PC-9 (cell line): ENCODE results near the gene IRF2BPL. TPM values are rescaled to one million over a fixed set of nuclear protein-coding genes. Genes with fewer than 3 reads are reported as not detected.
A peak's percentile ranks its signal among the peaks of the same experiment; 100 is the strongest.

Experiments used
- BruUV-seq: library from RNA; stranded (reverse); fragments of 400-500 nt; replicated peaks from 2 replicates; lab custom pipeline; 2021; lab: Mats Ljungman, UMichigan
- CTCF ChIA-PET: fragments of 300-600 bp; sonication (Branson Sonifier 250); formaldehyde crosslinking; loops from one replicate; lab custom pipeline; 2022; ENCODE audit warnings: antibody characterized with exemption; lab: Charles Lee
- POLR2A ChIA-PET: fragments of 300-600 bp; sonication (Branson Sonifier 250); formaldehyde crosslinking; loops from one replicate; lab custom pipeline; 2022; ENCODE audit warnings: antibody characterized with exemption; ENCODE audit not compliant: unreplicated experiment; lab: Charles Lee
- DNase-seq, 2 experiments: peaks; one replicate each; pipeline versions ENCODE4 v3.0.0 to v3.0.0-alpha.2; 2015 to 2022; ENCODE audit warnings: mixed read lengths in 1 of 2
- H2AFZ ChIP-seq: fragments of 200-600 bp; sonication (generic); 2 replicates; pipeline ENCODE4 v1.8.1; 2017; ENCODE audit warnings: antibody characterized with exemption
- H3F3A ChIP-seq: fragments of 200-600 bp; sonication (generic); 2 replicates; pipeline ENCODE4 v1.8.1; 2017; ENCODE audit warnings: antibody characterized with exemption, mild to moderate bottlenecking, low read depth; ENCODE audit not compliant: insufficient read depth
- H3K27ac ChIP-seq: fragments of 200-600 bp; sonication (generic); 2 replicates; pipeline ENCODE4 v1.6.1; 2016; ENCODE audit warnings: mixed run types
- H3K27me3 ChIP-seq: fragments of 200-600 bp; sonication (generic); 2 replicates; pipeline ENCODE4 v1.6.1; 2016; ENCODE audit warnings: low read depth, mixed run types; ENCODE audit not compliant: insufficient read depth
- H3K36me3 ChIP-seq: fragments of 200-600 bp; sonication (generic); 2 replicates; pipeline ENCODE4 v1.6.1; 2016; ENCODE audit warnings: low read depth, mixed run types
- H3K4me1 ChIP-seq: fragments of 200-600 bp; sonication (generic); replicated peaks from 2 replicates; pipeline ENCODE4 v1.6.1; 2016; ENCODE audit warnings: mixed run types; ENCODE audit not compliant: insufficient read depth
- H3K4me2 ChIP-seq: fragments of 200-600 bp; sonication (generic); 2 replicates; pipeline ENCODE4 v1.6.1; 2017; ENCODE audit warnings: mixed run types
- H3K4me3 ChIP-seq: fragments of 200-600 bp; sonication (generic); 2 replicates; pipeline ENCODE4 v1.6.1; 2016; ENCODE audit warnings: mixed run types
- H3K79me2 ChIP-seq: fragments of 200-600 bp; sonication (generic); 2 replicates; pipeline ENCODE4 v1.6.1; 2017; ENCODE audit warnings: low read depth, mixed run types
- H3K9me2 ChIP-seq: fragments of 200-600 bp; sonication (generic); 2 replicates; pipeline ENCODE4 v1.8.1; 2017; ENCODE audit warnings: mild to moderate bottlenecking; ENCODE audit not compliant: insufficient read depth
- H3K9me3 ChIP-seq: fragments of 200-600 bp; sonication (generic); 2 replicates; pipeline ENCODE4 v1.8.1; 2016; ENCODE audit warnings: low read depth; ENCODE audit not compliant: insufficient read depth
- H4K20me1 ChIP-seq: fragments of 200-600 bp; sonication (generic); 2 replicates; pipeline ENCODE4 v1.8.1; 2017; ENCODE audit not compliant: insufficient read depth
- EZH2 ChIP-seq: fragments of 200-600 bp; sonication (generic); IDR thresholded peaks from 2 replicates; pipeline ENCODE4 v1.8.0; 2017; ENCODE audit warnings: antibody characterized with exemption, low read depth
- intact Hi-C: fragments of 100-400 bp; cut with micrococcal nuclease; formaldehyde crosslinking; loops from one replicate; pipeline ENCODE4 v1.10.0; 2022; ENCODE audit not compliant: unreplicated experiment
- total RNA-seq: library from RNA; stranded (reverse); gene quantifications from 2 replicates; pipeline ENCODE4 v1.2.3, GENCODE V29; 2021
- TF ChIP-seq, protein P1 (sequence below): fragments of 200-600 bp; sonication (generic); conservative IDR thresholded peaks from 2 replicates; pipeline ENCODE4 v1.6.1; 2017; ENCODE audit warnings: mixed run types, antibody characterized with exemption, mild to moderate bottlenecking, moderate library complexity

Gene IRF2BPL
- total RNA-seq, 1 experiment from 2014 or later = 74.6 TPM

DNA sequence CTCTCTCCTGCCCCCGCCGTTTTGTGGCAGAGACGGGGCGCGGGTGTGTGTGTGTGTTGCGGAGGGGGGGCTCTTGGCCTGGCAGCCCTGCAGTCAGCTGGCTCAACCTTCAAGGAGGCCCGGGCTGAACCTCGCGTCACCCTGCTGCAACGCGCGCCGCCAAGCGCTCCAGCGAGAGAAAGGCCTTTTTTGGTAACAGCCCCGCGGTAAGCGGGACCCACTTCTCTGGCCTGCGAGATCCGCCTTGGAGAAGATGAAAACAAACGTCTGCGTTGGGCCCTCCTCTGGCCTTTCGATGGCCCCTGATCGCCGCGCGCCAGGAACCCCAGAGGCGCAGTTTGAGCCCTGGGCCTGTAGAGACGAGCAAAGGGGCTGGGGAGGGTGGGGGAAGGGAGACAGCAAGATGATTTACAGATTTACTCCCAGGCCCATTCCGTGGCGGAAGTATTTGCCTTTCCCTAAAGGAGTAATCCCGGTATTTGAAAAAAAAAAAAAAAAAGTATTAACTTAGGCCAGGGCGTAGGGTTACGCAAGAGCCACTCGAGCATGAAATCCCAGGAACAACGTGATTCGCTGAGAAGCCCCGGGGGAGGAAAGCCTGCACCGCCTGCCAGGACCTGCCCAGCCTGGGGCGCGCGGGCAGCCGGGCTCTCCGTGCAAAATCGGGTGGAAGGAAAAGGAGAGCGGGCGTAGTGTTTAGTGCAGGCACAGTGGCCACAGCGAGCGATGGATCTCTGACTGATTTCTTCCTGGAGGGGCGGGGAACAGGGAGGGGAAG is 4.5 kb upstream of the IRF2BPL start:
- peak; percentile 99 to 100 for DNase-seq
- peak overlapping the region; percentile 93 for H3K27ac ChIP-seq
- CTCF ChIA-PET = interaction anchor here (0.5 to 0.7 kb wide), 8 partner anchors 33 to 160 kb away, joined by 3 to 17 read pairs (median 4); no protein-coding TSS in a partner anchor
- H3K36me3 ChIP-seq = no peaks in the 10 kb centered on the region
- no peaks in the 10 kb centered on the region for H4K20me1 ChIP-seq
- H3K79me2 ChIP-seq = peaks cover 29% of the 10 kb centered on the region
- POLR2A ChIA-PET = interaction anchor here (0.5 to 0.7 kb wide), 5 partner anchors 29 to 1764 kb away, joined by 3 to 11 read pairs (median 5); no protein-coding TSS in a partner anchor
- peaks cover 84% of the 10 kb centered on the region for H3K4me1 ChIP-seq
- H3K9me2 ChIP-seq = no peaks in the 10 kb centered on the region
- H3K9me3 ChIP-seq = no peaks in the 10 kb centered on the region
- H2AFZ ChIP-seq = peak overlapping the region; percentile 39
- peaks cover 78% of the 10 kb centered on the region for H3F3A ChIP-seq
- intact Hi-C loops = loop anchor here (1.0 to 2.0 kb wide), 4 partner anchors 8 to 288 kb away; partner anchors contain the start of genes GSTZ1 and POMT2
- peak overlapping the region; percentile 56 for H3K4me3 ChIP-seq
- H3K4me2 ChIP-seq = peak overlapping the region; percentile 78
- TF ChIP-seq, protein P1, sequence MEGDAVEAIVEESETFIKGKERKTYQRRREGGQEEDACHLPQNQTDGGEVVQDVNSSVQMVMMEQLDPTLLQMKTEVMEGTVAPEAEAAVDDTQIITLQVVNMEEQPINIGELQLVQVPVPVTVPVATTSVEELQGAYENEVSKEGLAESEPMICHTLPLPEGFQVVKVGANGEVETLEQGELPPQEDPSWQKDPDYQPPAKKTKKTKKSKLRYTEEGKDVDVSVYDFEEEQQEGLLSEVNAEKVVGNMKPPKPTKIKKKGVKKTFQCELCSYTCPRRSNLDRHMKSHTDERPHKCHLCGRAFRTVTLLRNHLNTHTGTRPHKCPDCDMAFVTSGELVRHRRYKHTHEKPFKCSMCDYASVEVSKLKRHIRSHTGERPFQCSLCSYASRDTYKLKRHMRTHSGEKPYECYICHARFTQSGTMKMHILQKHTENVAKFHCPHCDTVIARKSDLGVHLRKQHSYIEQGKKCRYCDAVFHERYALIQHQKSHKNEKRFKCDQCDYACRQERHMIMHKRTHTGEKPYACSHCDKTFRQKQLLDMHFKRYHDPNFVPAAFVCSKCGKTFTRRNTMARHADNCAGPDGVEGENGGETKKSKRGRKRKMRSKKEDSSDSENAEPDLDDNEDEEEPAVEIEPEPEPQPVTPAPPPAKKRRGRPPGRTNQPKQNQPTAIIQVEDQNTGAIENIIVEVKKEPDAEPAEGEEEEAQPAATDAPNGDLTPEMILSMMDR = peak; percentile 15
- no peak for TF ChIP-seq EZH2
- TSS peak; percentile 26 for BruUV-seq
- no peaks in the 10 kb centered on the region for H3K27me3 ChIP-seq

DNA sequence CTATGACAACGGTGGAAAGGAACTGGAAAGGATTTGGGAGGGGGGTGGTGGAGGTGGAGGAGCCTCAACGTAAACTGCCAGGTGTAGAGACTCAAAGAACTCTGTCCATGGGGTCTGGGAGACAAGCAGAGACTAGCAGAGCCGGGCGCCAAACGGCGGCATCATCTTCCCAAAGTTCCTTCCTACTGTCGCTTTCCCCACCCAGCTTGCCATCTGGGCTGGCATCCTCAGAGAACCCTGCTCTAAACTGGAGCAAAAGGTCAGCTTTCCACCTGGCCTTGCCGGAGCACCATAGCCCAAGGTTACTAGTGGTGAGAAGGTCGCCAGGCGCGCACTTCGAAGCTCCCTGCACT is 4.0 kb upstream of the IRF2BPL start:
- no peak for DNase-seq
- peaks cover 79% of the 10 kb centered on the region for H3K4me1 ChIP-seq
- POLR2A ChIA-PET = interaction anchor here (0.5 to 0.7 kb wide), 4 partner anchors 28 to 1763 kb away, joined by 3 to 10 read pairs (median 4); no protein-coding TSS in a partner anchor
- no TSS peak for BruUV-seq
- H4K20me1 ChIP-seq = no peaks in the 10 kb centered on the region
- peak overlapping the region; percentile 39 for H2AFZ ChIP-seq
- intact Hi-C loops = loop anchor here (2.0 kb wide), 2 partner anchors 114 to 288 kb away; partner anchors contain the start of genes GSTZ1 and POMT2
- no peak for TF ChIP-seq EZH2
- TF ChIP-seq, protein P1 = no peak
- peak overlapping the region; percentile 93 for H3K27ac ChIP-seq
- peak overlapping the region; percentile 78 for H3K4me2 ChIP-seq
- H3F3A ChIP-seq = peaks cover 80% of the 10 kb centered on the region
- H3K9me3 ChIP-seq = no peaks in the 10 kb centered on the region
- peak overlapping the region; percentile 56; the same call in 1 of the 2 replicates for H3K4me3 ChIP-seq
- H3K9me2 ChIP-seq = no peaks in the 10 kb centered on the region
- H3K27me3 ChIP-seq = no peaks in the 10 kb centered on the region
- peaks cover 35% of the 10 kb centered on the region for H3K79me2 ChIP-seq
- CTCF ChIA-PET = interaction anchor here (0.6 to 0.7 kb wide), 3 partner anchors 55 to 159 kb away, joined by 3 to 6 read pairs (median 4); no protein-coding TSS in a partner anchor
- H3K36me3 ChIP-seq = no peaks in the 10 kb centered on the region

DNA sequence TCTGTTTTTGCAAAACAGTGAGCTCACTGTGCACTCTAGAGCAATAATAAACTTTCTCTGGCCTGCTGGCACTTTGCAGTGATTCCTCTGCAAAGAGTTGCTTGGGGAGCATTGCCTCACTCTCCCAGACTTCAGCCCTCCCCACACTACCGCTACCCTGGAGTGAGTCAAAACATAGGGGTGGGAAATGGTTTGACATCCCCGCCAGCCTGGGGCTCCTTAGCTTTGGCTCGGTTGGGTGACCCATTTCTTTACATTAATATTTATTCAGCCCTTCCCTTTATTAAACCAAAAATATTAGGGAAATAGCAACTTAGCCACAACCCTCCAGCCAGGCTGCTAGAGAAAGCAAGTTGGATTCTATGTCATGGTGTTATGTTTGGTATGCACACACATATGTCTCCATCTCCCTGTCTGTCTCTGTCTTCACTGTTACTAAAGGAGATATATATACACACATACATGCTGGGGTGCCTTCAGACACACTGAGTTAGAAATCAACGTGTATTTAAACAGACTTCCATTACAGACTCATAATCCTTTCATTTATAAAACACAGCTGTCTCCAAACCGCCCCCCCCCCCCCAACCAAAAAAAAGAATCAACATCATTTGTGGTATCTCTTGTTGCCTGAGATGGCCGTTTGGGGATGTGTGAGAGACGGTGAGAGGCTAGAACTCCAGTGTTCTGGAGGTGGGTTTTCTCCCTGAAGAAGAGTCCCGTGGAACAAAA is 3.4 kb upstream of the IRF2BPL start:
- Histone ChIP-seq H3K9me3 (no peaks in the 10 kb centered on the region), H3K27ac (peak overlapping the region; percentile 93), H3K4me1 (peaks cover 74% of the 10 kb centered on the region), H3K36me3 (no peaks in the 10 kb centered on the region), H3K4me2 (peak overlapping the region; percentile 78), H3K9me2 (no peaks in the 10 kb centered on the region), H3K79me2 (peaks cover 39% of the 10 kb centered on the region), H3K27me3 (no peaks in the 10 kb centered on the region), H3K4me3 (no peak overlapping the region), H4K20me1 (no peaks in the 10 kb centered on the region), H3F3A (peaks cover 75% of the 10 kb centered on the region), H2AFZ (no peak overlapping the region)
- POLR2A ChIA-PET = interaction anchor here (0.5 to 0.7 kb wide), 3 partner anchors 28 to 92 kb away, joined by 3 to 5 read pairs (median 3); no protein-coding TSS in a partner anchor
- intact Hi-C loops = loop anchor here (2.0 kb wide), 2 partner anchors 113 to 289 kb away; partner anchors contain the start of genes GSTZ1 and POMT2
- no TSS peak for BruUV-seq
- DNase-seq = peak in 1 of 2 experiments; percentile 75
- no peak for TF ChIP-seq EZH2
- TF ChIP-seq, protein P1 = no peak
- CTCF ChIA-PET = interaction anchor here (0.6 to 1.2 kb wide), 5 partner anchors 37 to 117 kb away, joined by 3 to 4 read pairs (median 3); no protein-coding TSS in a partner anchor
